ENCODE data around the gene RNF31. TPM values are rescaled to one million over a fixed set of nuclear protein-coding genes. Genes with fewer than 3 reads are reported as not detected.

Gene RNF31
- total RNA-seq, 1 experiment from 2014 or later, result 69.6 TPM

DNA sequence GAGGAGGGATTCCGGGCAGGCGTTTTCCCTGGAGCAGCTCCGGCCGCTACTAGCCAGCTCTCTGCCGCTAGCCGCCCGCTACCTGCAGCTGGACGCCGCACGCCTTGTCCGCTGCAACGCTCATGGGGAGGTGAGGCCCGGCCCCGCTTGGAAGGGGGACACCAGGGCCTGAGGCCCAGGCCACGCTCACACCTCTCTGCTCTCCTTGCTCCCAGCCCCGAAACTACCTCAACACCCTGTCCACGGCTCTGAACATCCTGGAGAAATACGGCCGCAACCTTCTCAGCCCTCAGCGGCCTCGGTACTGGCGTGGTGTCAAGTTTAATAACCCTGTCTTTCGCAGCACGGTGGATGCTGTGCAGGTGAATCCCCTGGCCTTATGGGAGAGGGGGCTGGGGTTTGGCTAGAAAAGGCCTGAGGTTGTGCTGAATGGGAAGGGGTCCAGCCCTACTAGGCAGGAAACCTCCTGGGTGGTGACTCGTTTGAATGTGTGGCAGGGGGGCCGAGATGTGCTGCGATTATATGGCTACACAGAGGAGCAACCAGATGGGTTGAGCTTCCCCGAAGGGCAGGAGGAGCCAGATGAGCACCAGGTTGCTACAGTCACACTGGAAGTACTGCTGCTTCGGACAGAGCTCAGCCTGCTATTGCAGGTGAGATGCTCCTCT, 597 bp downstream of the RNF31 start:
- H3K4me3 ChIP-seq (ENCODE audit: low read length), result peak overlapping the region; percentile 86
- DNase-seq (no peak), ATAC-seq (no peak)
- CTCF ChIA-PET, result no interaction called here
- H3K9me3 ChIP-seq (ENCODE audit: low read length), result no peaks in the 10 kb centered on the region
- POLR2A ChIA-PET (ENCODE audit: unreplicated experiment), result no interaction called here
- no peak overlapping the region for H3K27ac ChIP-seq (ENCODE audit: low read length)
- H4K20me1 ChIP-seq (ENCODE audit: low read length), result no peaks in the 10 kb centered on the region
- peaks cover 17% of the 10 kb centered on the region for H3K4me1 ChIP-seq (ENCODE audit: insufficient read depth, low read length)
- H3K79me2 ChIP-seq (ENCODE audit: low read length), result peaks cover 47% of the 10 kb centered on the region
- H3K9me2 ChIP-seq (replicated peaks; ENCODE audit: low read length), result no peaks in the 10 kb centered on the region
- H3F3A ChIP-seq (ENCODE audit: low read length, unreplicated experiment), result no peaks in the 10 kb centered on the region
- peak overlapping the region; percentile 79 for H3K9ac ChIP-seq (ENCODE audit: low read length)
- intact Hi-C loops (cut with micrococcal nuclease), result loop anchor here (1.0 kb wide), 1 partner anchor 34 kb away; the partner anchor contains the start of genes DCAF11 and NRL
- TSS peak; percentile 51 for BruUV-seq (replicated peaks)
- H3K4me2 ChIP-seq (ENCODE audit: low read length), result peak overlapping the region; percentile 90
- TF ChIP-seq, protein P1, sequence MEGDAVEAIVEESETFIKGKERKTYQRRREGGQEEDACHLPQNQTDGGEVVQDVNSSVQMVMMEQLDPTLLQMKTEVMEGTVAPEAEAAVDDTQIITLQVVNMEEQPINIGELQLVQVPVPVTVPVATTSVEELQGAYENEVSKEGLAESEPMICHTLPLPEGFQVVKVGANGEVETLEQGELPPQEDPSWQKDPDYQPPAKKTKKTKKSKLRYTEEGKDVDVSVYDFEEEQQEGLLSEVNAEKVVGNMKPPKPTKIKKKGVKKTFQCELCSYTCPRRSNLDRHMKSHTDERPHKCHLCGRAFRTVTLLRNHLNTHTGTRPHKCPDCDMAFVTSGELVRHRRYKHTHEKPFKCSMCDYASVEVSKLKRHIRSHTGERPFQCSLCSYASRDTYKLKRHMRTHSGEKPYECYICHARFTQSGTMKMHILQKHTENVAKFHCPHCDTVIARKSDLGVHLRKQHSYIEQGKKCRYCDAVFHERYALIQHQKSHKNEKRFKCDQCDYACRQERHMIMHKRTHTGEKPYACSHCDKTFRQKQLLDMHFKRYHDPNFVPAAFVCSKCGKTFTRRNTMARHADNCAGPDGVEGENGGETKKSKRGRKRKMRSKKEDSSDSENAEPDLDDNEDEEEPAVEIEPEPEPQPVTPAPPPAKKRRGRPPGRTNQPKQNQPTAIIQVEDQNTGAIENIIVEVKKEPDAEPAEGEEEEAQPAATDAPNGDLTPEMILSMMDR (conservative IDR thresholded peaks at IDR 0.05; ENCODE audit: low read depth, low read length), result no peak
- TF ChIP-seq EZH2phosphoT487 (IDR thresholded peaks at IDR 0.05; ENCODE audit: borderline replicate concordance, low read length), result no peak
- no peak for TF ChIP-seq EZH2 (IDR thresholded peaks at IDR 0.05; ENCODE audit: low read length, unreplicated experiment)
- peak overlapping the region; percentile 79 for H2AFZ ChIP-seq (ENCODE audit: low read length)
- H3K36me3 ChIP-seq (ENCODE audit: low read depth, low read length), result peaks cover 25% of the 10 kb centered on the region; the same call in 1 of the 2 replicates
- no peaks in the 10 kb centered on the region for H3K27me3 ChIP-seq (ENCODE audit: low read length)

DNA sequence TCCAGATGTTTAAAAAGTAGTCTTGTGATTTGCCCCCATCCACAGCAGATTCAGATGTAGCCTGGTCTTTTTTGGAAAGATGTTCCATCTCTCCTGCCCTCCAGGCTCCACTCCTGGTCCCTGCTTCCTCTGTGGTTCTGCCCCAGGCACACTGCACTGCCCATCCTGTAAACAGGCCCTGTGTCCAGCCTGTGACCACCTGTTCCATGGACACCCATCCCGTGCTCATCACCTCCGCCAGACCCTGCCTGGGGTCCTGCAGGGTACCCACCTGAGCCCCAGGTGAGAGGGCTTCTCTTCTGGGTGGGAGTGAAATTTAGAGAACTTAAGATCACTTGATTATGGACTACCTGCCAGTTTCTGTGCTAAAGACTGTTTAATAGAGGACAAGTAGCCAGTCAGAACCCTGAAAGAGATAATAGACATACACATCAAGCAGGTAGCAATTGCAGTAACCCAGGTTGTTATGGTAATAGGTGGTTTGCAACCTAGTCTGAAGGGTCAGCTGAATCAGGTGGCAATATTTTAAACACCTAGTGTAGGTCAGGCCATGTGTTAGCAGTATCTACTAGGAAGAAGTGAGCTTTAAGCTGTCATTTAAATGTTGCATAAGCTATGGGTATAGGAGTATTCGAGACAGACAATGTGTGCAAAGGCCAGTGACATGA, 2.1 kb downstream of the RNF31 start:
- Histone ChIP-seq H3K27ac (ENCODE audit: low read length) (no peak overlapping the region), H3K9ac (ENCODE audit: low read length) (no peak overlapping the region), H3K36me3 (ENCODE audit: low read depth, low read length) (peaks cover 23% of the 10 kb centered on the region; the same call in 1 of the 2 replicates), H3K4me2 (ENCODE audit: low read length) (no peak overlapping the region), H3K9me3 (ENCODE audit: low read length) (no peaks in the 10 kb centered on the region), H2AFZ (ENCODE audit: low read length) (no peak overlapping the region), H4K20me1 (ENCODE audit: low read length) (no peaks in the 10 kb centered on the region), H3K4me3 (ENCODE audit: low read length) (no peak overlapping the region), H3F3A (ENCODE audit: low read length, unreplicated experiment) (no peaks in the 10 kb centered on the region), H3K9me2 (replicated peaks; ENCODE audit: low read length) (no peaks in the 10 kb centered on the region), H3K79me2 (ENCODE audit: low read length) (peaks cover 45% of the 10 kb centered on the region), H3K4me1 (ENCODE audit: insufficient read depth, low read length) (peaks cover 17% of the 10 kb centered on the region), H3K27me3 (ENCODE audit: low read length) (no peaks in the 10 kb centered on the region)
- ATAC-seq (no peak), DNase-seq (no peak)
- POLR2A ChIA-PET (ENCODE audit: unreplicated experiment), result no interaction called here
- no peak for TF ChIP-seq EZH2phosphoT487 (IDR thresholded peaks at IDR 0.05; ENCODE audit: borderline replicate concordance, low read length)
- intact Hi-C loops (cut with micrococcal nuclease), result no loop called here
- CTCF ChIA-PET, result no interaction called here
- no TSS peak for BruUV-seq (replicated peaks)

DNA sequence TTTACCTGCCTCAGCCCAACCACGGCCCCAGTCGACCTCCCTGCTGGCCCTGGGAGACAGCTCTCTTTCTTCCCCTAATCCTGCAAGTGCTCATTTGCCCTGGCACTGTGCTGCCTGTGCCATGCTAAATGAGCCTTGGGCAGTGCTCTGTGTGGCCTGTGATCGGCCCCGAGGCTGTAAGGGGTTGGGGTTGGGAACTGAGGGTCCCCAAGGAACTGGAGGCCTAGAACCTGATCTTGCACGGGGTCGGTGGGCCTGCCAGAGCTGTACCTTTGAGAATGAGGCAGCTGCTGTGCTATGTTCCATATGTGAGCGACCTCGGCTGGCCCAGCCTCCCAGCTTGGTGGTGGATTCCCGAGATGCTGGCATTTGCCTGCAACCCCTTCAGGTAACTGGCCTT, 2.8 kb downstream of the RNF31 start:
- Histone ChIP-seq H3K27ac (ENCODE audit: low read length) (no peak overlapping the region), H3K9ac (ENCODE audit: low read length) (no peak overlapping the region), H4K20me1 (ENCODE audit: low read length) (no peaks in the 10 kb centered on the region), H2AFZ (ENCODE audit: low read length) (no peak overlapping the region), H3K9me3 (ENCODE audit: low read length) (no peaks in the 10 kb centered on the region), H3K79me2 (ENCODE audit: low read length) (peaks cover 39% of the 10 kb centered on the region), H3K4me3 (ENCODE audit: low read length) (no peak overlapping the region), H3K4me2 (ENCODE audit: low read length) (no peak overlapping the region), H3K27me3 (ENCODE audit: low read length) (no peaks in the 10 kb centered on the region), H3K36me3 (ENCODE audit: low read depth, low read length) (peaks cover 29% of the 10 kb centered on the region; the same call in 1 of the 2 replicates), H3K4me1 (ENCODE audit: insufficient read depth, low read length) (peaks cover 17% of the 10 kb centered on the region), H3F3A (ENCODE audit: low read length, unreplicated experiment) (no peaks in the 10 kb centered on the region), H3K9me2 (replicated peaks; ENCODE audit: low read length) (no peaks in the 10 kb centered on the region)
- no peak for DNase-seq
- POLR2A ChIA-PET (ENCODE audit: unreplicated experiment), result no interaction called here
- CTCF ChIA-PET, result no interaction called here
- TF ChIP-seq, protein P1 (conservative IDR thresholded peaks at IDR 0.05; ENCODE audit: low read depth, low read length), result no peak
- TF ChIP-seq EZH2phosphoT487 (IDR thresholded peaks at IDR 0.05; ENCODE audit: borderline replicate concordance, low read length) (no peak), EZH2 (IDR thresholded peaks at IDR 0.05; ENCODE audit: low read length, unreplicated experiment) (no peak)
- intact Hi-C loops (cut with micrococcal nuclease), result no loop called here
- no peak for ATAC-seq
- no TSS peak for BruUV-seq (replicated peaks)
